Inflammatory macrophage treated with lipopolysaccharide for 4 hours (primary cell): ENCODE data around the gene KRT37.
"Not testable (repeated sequence)": the region's sequence is repeated elsewhere in the genome, so short reads cannot be mapped to it uniquely, and the experiment has no call there.

ENCODE experiments used
- DNase-seq: peaks from one replicate; pipeline ENCODE4 v3.0.0-alpha.2; 2020

Gene KRT37

GRCh38 chr17:41403404-41404023 is 20.9 kb downstream of the KRT37 start:
- DNase-seq: no peak

- no peak for DNase-seq
Observed at GRCh38 chr17:41402161-41402560, 22.2 kb downstream of the KRT37 start.

GRCh38 chr17:41396996-41397660 is 27.3 kb downstream of the KRT37 start, which contains the start of gene KRT31:
TSS of gene KRT31 (minus strand) at chr17:41397608. CDS start at chr17:41397539, 69 bp downstream.
- peak; percentile 52 for DNase-seq

- DNase-seq: no peak
Observed at GRCh38 chr17:41396340-41396739, 28.0 kb downstream of the KRT37 start.

- no peak for DNase-seq
Observed at GRCh38 chr17:41395611-41396010, 28.8 kb downstream of the KRT37 start.

GRCh38 chr17:41395044-41395443 is 29.3 kb downstream of the KRT37 start:
- DNase-seq: not testable (repeated sequence)

- DNase-seq: no peak
Observed at GRCh38 chr17:41394254-41394996, 30.0 kb downstream of the KRT37 start.

GRCh38 chr17:41393826-41394225 is 30.6 kb downstream of the KRT37 start:
- DNase-seq: no peak

GRCh38 chr17:41393294-41393693 is 31.1 kb downstream of the KRT37 start:
- no peak for DNase-seq

- DNase-seq: no peak
Observed at GRCh38 chr17:41392278-41392677, 32.1 kb downstream of the KRT37 start.

GRCh38 chr17:41391535-41391934 is 32.9 kb downstream of the KRT37 start:
- DNase-seq: no peak

- DNase-seq: no peak
Observed at GRCh38 chr17:41390411-41390938, 33.9 kb downstream of the KRT37 start.

GRCh38 chr17:41387670-41388069 is 36.7 kb downstream of the KRT37 start:
- no peak for DNase-seq

- no peak for DNase-seq
Observed at GRCh38 chr17:41386227-41386626, 38.2 kb downstream of the KRT37 start.

GRCh38 chr17:41383690-41384089 is 40.7 kb downstream of the KRT37 start:
- no peak for DNase-seq

- DNase-seq: no peak
Observed at GRCh38 chr17:41382394-41382793, 42.0 kb downstream of the KRT37 start.

- DNase-seq: not testable (repeated sequence)
Observed at GRCh38 chr17:41381943-41382342, 42.4 kb downstream of the KRT37 start, which contains the start of gene KRT34. TSS of gene KRT34 (minus strand) at chr17:41382306. CDS start at chr17:41382246, 60 bp downstream.

GRCh38 chr17:41380091-41380490 is 44.3 kb downstream of the KRT37 start:
- DNase-seq: not testable (repeated sequence)

- DNase-seq: no peak
Observed at GRCh38 chr17:41377546-41377945, 46.8 kb downstream of the KRT37 start.
